ENCODE data around the gene SLCO4A1.
"Not testable (repeated sequence)": the region's sequence is repeated elsewhere in the genome, so short reads cannot be mapped to it uniquely, and the experiment has no call there.

Gene SLCO4A1

GRCh38 chr20:62683660-62684322, 41.5 kb downstream of the SLCO4A1 start:
- not testable (repeated sequence) for H3K9me3 ChIP-seq (replicated peaks in 1 of 2; ENCODE audit: control insufficient read depth in 2 of 2, insufficient read depth in 1 of 2, low read depth in 1 of 2, low read length in 2 of 2); H4K8ac ChIP-seq (ENCODE audit: low read depth, low read length); H3K23ac ChIP-seq (ENCODE audit: low read depth, low read length, poor library complexity); H2BK5ac ChIP-seq (ENCODE audit: low read length); H3K4me2 ChIP-seq (ENCODE audit: insufficient read depth, low read length, poor library complexity, severe bottlenecking); H3K4ac ChIP-seq (ENCODE audit: low read length); DNase-seq (ENCODE audit: low spot score); H2BK120ac ChIP-seq (ENCODE audit: low read depth, low read length); H3K79me1 ChIP-seq (ENCODE audit: low read depth, low read length); H2BK12ac ChIP-seq (ENCODE audit: low read length); H3K18ac ChIP-seq (ENCODE audit: low read length); H3K36me3 ChIP-seq (replicated peaks in 1 of 2; ENCODE audit: control insufficient read depth in 2 of 2, insufficient read depth in 2 of 2, low read length in 2 of 2); H3K14ac ChIP-seq (ENCODE audit: low read length); H2BK15ac ChIP-seq (ENCODE audit: low read length); H4K91ac ChIP-seq (ENCODE audit: low read depth, low read length, poor library complexity); H3K9ac ChIP-seq (ENCODE audit: low read depth, low read length, poor library complexity); H3K27ac ChIP-seq (replicated peaks; ENCODE audit: low read length); H2AFZ ChIP-seq (ENCODE audit: low read length)
- peaks cover 0 to 27% (median 0%) of the 10 kb centered on the region in 3 experiments for H3K27me3 ChIP-seq (ENCODE audit: control insufficient read depth in 3 of 3, insufficient read depth in 3 of 3, low read depth in 1 of 3, low read length in 3 of 3)
- peak overlapping the region in 1 of 2 donors; percentile 4 for H3K4me3 ChIP-seq (ENCODE audit: low read length in 2 of 2)
- WGBS, 2 donors (ENCODE audit: extremely low coverage in 2 of 2, insufficient read length in 2 of 2, insufficient replicate concordance in 1 of 2) = no CpG with 5 or more reads among the region's 52 CpGs
- H2AK5ac ChIP-seq (ENCODE audit: low read depth, low read length) = peak overlapping the region; percentile 6
- H3K4me1 ChIP-seq (ENCODE audit: control insufficient read depth in 2 of 2, insufficient read depth in 1 of 2, low read depth in 1 of 2, low read length in 2 of 2) = peaks cover 11 to 14% of the 10 kb centered on the region in 2 donors

GRCh38 chr20:62684981-62685380, 42.7 kb downstream of the SLCO4A1 start:
- no peak overlapping the region for H2BK12ac ChIP-seq (ENCODE audit: low read length)
- peak overlapping the region; percentile 68 for H3K4ac ChIP-seq (ENCODE audit: low read length)
- H2BK5ac ChIP-seq (ENCODE audit: low read length) = no peak overlapping the region
- H3K23ac ChIP-seq (ENCODE audit: low read depth, low read length, poor library complexity) = peak overlapping the region; percentile 19
- H2AK5ac ChIP-seq (ENCODE audit: low read depth, low read length) = no peak overlapping the region
- no peaks in the 10 kb centered on the region for H3K79me1 ChIP-seq (ENCODE audit: low read depth, low read length)
- no peak overlapping the region for H4K8ac ChIP-seq (ENCODE audit: low read depth, low read length)
- peaks cover 0 to 4% of the 10 kb centered on the region in 2 donors for H3K9me3 ChIP-seq (replicated peaks in 1 of 2; ENCODE audit: control insufficient read depth in 2 of 2, insufficient read depth in 1 of 2, low read depth in 1 of 2, low read length in 2 of 2)
- peak overlapping the region; percentile 72 for H3K18ac ChIP-seq (ENCODE audit: low read length)
- peaks cover 0 to 30% (median 0%) of the 10 kb centered on the region in 3 experiments for H3K27me3 ChIP-seq (ENCODE audit: control insufficient read depth in 3 of 3, insufficient read depth in 3 of 3, low read depth in 1 of 3, low read length in 3 of 3)
- no peak overlapping the region for H3K9ac ChIP-seq (ENCODE audit: low read depth, low read length, poor library complexity)
- no peak overlapping the region for H3K14ac ChIP-seq (ENCODE audit: low read length)
- H2BK120ac ChIP-seq (ENCODE audit: low read depth, low read length) = no peak overlapping the region
- H3K4me2 ChIP-seq (ENCODE audit: insufficient read depth, low read length, poor library complexity, severe bottlenecking) = no peak overlapping the region
- H4K91ac ChIP-seq (ENCODE audit: low read depth, low read length, poor library complexity) = no peak overlapping the region
- no peaks in the 10 kb centered on the region for H3K36me3 ChIP-seq (replicated peaks in 1 of 2; ENCODE audit: control insufficient read depth in 2 of 2, insufficient read depth in 2 of 2, low read length in 2 of 2)
- H3K4me3 ChIP-seq (ENCODE audit: low read length in 2 of 2) = no peak overlapping the region
- peaks cover 11 to 19% of the 10 kb centered on the region in 2 donors for H3K4me1 ChIP-seq (ENCODE audit: control insufficient read depth in 2 of 2, insufficient read depth in 1 of 2, low read depth in 1 of 2, low read length in 2 of 2)
- no peak overlapping the region for H3K27ac ChIP-seq (replicated peaks; ENCODE audit: low read length)
- no peak for DNase-seq (ENCODE audit: low spot score)
- H2BK15ac ChIP-seq (ENCODE audit: low read length) = no peak overlapping the region
- no CpG with 5 or more reads among the region's 12 CpGs for WGBS, 2 donors (ENCODE audit: extremely low coverage in 2 of 2, insufficient read length in 2 of 2, insufficient replicate concordance in 1 of 2)
- no peak overlapping the region for H2AFZ ChIP-seq (ENCODE audit: low read length)

- Histone ChIP-seq H3K18ac (ENCODE audit: low read length) (peak overlapping the region; percentile 31), H2AK5ac (ENCODE audit: low read depth, low read length) (peak overlapping the region; percentile 37), H3K9me3 (replicated peaks in 1 of 2; ENCODE audit: control insufficient read depth in 2 of 2, insufficient read depth in 1 of 2, low read depth in 1 of 2, low read length in 2 of 2) (no peaks in the 10 kb centered on the region), H3K27ac (replicated peaks; ENCODE audit: low read length) (no peak overlapping the region), H4K8ac (ENCODE audit: low read depth, low read length) (no peak overlapping the region), H2BK120ac (ENCODE audit: low read depth, low read length) (no peak overlapping the region), H3K23ac (ENCODE audit: low read depth, low read length, poor library complexity) (no peak overlapping the region), H3K4me2 (ENCODE audit: insufficient read depth, low read length, poor library complexity, severe bottlenecking) (peak overlapping the region; percentile 32), H2BK12ac (ENCODE audit: low read length) (no peak overlapping the region), H3K4me1 (ENCODE audit: control insufficient read depth in 2 of 2, insufficient read depth in 1 of 2, low read depth in 1 of 2, low read length in 2 of 2) (peaks cover 11 to 20% of the 10 kb centered on the region in 2 donors), H3K36me3 (replicated peaks in 1 of 2; ENCODE audit: control insufficient read depth in 2 of 2, insufficient read depth in 2 of 2, low read length in 2 of 2) (no peaks in the 10 kb centered on the region), H3K4ac (ENCODE audit: low read length) (no peak overlapping the region), H2AFZ (ENCODE audit: low read length) (no peak overlapping the region), H2BK15ac (ENCODE audit: low read length) (no peak overlapping the region), H3K4me3 (ENCODE audit: low read length in 2 of 2) (no peak overlapping the region), H3K14ac (ENCODE audit: low read length) (no peak overlapping the region), H2BK5ac (ENCODE audit: low read length) (no peak overlapping the region), H3K27me3 (ENCODE audit: control insufficient read depth in 3 of 3, insufficient read depth in 3 of 3, low read depth in 1 of 3, low read length in 3 of 3) (peaks cover 0 to 27% (median 0%) of the 10 kb centered on the region in 3 experiments), H3K9ac (ENCODE audit: low read depth, low read length, poor library complexity) (peak overlapping the region; percentile 2), H4K91ac (ENCODE audit: low read depth, low read length, poor library complexity) (peak overlapping the region; percentile 22), H3K79me1 (ENCODE audit: low read depth, low read length) (no peaks in the 10 kb centered on the region)
- WGBS, 2 donors (ENCODE audit: extremely low coverage in 2 of 2, insufficient read length in 2 of 2, insufficient replicate concordance in 1 of 2) = no CpG with 5 or more reads among the region's 27 CpGs
- no peak for DNase-seq (ENCODE audit: low spot score)
Measured at GRCh38 chr20:62685781-62686555, 43.7 kb downstream of the SLCO4A1 start.
